NB4 (cell line): ENCODE data around the gene SLC25A31.

Experiments used
- DNase-seq: peaks from one replicate; pipeline ENCODE4 v3.0.0; 2010; ENCODE audit warnings: low read depth
- H3K4me3 ChIP-seq: one replicate; pipeline ENCODE4 v1.5.1; 2011; ENCODE audit warnings: mild to moderate bottlenecking, low read depth, low read length, moderate library complexity
- CTCF ChIP-seq: IDR thresholded peaks from one replicate; pipeline ENCODE4 v1.5.1; 2012; ENCODE audit warnings: low read depth, low read length
- MAX ChIP-seq: IDR thresholded peaks from 2 replicates; pipeline ENCODE4 v1.6.1; 2011; ENCODE audit warnings: low read depth, low read length
- MYC ChIP-seq: IDR thresholded peaks from 2 replicates; pipeline ENCODE4 v1.6.1; 2011; ENCODE audit warnings: low read depth, low read length
- POLR2A ChIP-seq: IDR thresholded peaks from 2 replicates; pipeline ENCODE4 v1.6.1; 2011; ENCODE audit warnings: mild to moderate bottlenecking; ENCODE audit not compliant: insufficient read length; ENCODE audit errors: extremely low read depth

SLC25A31 gene

GRCh38 chr4:127788517-127788916 is 58.3 kb downstream of the SLC25A31 start:
- peak; percentile 31 for DNase-seq
- no peak overlapping the region for H3K4me3 ChIP-seq
- TF ChIP-seq CTCF (peak; percentile 27), POLR2A (no peak)

GRCh38 chr4:127791391-127791790 is 61.2 kb downstream of the SLC25A31 start:
- no peak for TF ChIP-seq POLR2A
- TF ChIP-seq CTCF: no peak
- no peak for TF ChIP-seq MYC
- TF ChIP-seq MAX: no peak
- no peak for DNase-seq
- H3K4me3 ChIP-seq: no peak overlapping the region

- TF ChIP-seq MAX (no peak), CTCF (no peak), POLR2A (no peak), MYC (no peak)
- no peak overlapping the region for H3K4me3 ChIP-seq
- no peak for DNase-seq
Measured at GRCh38 chr4:127793528-127793927, 63.3 kb downstream of the SLC25A31 start.

GRCh38 chr4:127799711-127800110 is 69.5 kb downstream of the SLC25A31 start:
- no peak for DNase-seq

GRCh38 chr4:127809173-127809800 is 79.1 kb downstream of the SLC25A31 start:
- peak; percentile 7 for DNase-seq
- TF ChIP-seq MAX: no peak
- TF ChIP-seq POLR2A: no peak
- TF ChIP-seq CTCF: no peak
- TF ChIP-seq MYC: no peak
- no peak overlapping the region for H3K4me3 ChIP-seq

More at GRCh38 chr4:127799711-127800110, 69.5 kb downstream of the SLC25A31 start:
- H3K4me3 ChIP-seq: no peak overlapping the region
- TF ChIP-seq MAX (no peak), POLR2A (no peak), CTCF (no peak), MYC (no peak)

GRCh38 chr4:127810551-127810950 is 80.4 kb downstream of the SLC25A31 start:
- no peak overlapping the region for H3K4me3 ChIP-seq
- no peak for DNase-seq
- TF ChIP-seq MYC: no peak
- TF ChIP-seq MAX: no peak
- no peak for TF ChIP-seq POLR2A
- TF ChIP-seq CTCF: no peak
